ENCODE data around the gene ADCY10.

The ADCY10 gene

GRCh38 chr1:167776151-167776550, 137.8 kb downstream of the ADCY10 start:
- no peak for DNase-seq (ENCODE audit: low spot score)

DNA sequence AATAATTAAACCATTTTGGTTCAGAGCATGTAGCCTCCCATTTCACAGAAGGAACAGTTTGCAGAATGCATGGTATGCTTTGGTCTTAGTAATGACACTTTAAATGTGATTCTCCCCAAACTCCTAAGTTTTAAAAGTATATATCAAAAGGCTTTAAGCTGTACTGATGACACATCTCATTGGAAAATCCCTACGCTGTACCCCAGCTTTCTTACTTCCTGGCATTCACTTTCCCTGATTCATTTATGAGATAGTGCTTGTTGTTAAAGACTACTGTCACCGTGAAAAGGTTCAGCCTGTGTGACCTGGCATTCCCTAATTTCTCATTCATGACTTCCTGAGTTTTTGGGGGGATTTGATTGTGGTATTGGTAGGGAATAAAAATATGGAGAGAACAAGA, 138.8 kb downstream of the ADCY10 start:
- no peak for DNase-seq (ENCODE audit: low spot score)

- no peak for DNase-seq (ENCODE audit: low spot score)
Observed at GRCh38 chr1:167774710-167775109, 139.2 kb downstream of the ADCY10 start.

DNA sequence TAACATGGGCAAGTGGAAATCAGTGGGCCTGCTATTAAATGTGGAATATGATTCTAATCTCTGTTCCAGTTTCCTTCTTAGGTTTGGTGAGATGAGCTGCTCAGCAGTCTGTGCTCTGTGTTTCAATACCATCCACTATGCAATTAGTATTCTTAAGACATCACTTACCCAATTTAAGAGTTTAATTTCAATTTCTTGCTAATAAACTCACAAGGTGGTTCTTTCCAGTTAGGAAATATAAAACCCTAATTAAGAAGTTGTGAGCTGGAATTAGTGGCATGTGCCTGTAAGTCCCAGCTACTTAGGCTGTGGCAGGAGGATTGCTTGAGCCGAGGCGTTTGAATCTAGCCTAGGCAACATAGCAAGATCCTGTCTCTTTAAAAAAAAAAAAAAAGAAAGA, 140.4 kb downstream of the ADCY10 start:
- DNase-seq (ENCODE audit: low spot score): no peak

DNA sequence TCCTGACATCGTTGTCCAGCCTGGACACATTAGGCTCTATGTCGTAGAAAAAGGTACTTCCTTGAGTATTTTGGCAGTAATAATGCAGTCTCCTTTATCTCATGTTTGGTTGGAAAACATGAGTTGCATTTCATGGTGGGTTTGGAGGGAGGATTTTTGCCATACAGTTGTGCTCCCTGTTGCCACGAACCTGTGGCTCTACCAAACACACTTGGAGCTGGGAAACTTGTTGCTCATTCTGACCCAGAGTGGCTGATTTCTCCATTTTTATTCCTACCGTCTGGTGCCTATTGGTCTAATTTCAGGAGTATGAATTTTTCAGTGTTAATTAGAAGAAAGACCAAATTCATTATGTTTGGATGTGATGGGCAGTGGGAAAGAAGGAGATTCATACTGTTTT, 141.5 kb downstream of the ADCY10 start:
- no peak for DNase-seq (ENCODE audit: low spot score)

- DNase-seq (ENCODE audit: low spot score): no peak
Observed at GRCh38 chr1:167770127-167770526, 143.8 kb downstream of the ADCY10 start.

DNA sequence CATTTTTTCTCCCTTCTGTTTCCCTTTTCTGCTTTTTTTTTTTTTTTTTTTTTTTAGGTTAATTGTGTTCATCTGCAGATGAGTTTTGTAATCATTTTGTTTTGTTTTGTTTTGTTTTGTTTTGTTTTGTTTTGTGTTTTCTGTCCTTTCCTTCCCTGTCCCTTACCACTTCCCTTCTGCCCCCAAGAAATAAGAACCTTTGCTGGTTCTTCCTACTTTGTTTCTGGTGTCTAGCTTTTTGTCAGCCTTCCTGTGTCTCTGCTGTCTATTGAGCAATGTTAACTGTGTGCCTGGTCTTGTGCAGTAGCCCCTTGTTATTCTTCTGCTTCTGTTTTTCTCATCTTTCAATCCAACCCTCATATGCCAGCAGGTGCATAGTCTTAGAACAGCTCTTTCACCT, 146.2 kb downstream of the ADCY10 start:
- DNase-seq (ENCODE audit: low spot score): no peak

DNA sequence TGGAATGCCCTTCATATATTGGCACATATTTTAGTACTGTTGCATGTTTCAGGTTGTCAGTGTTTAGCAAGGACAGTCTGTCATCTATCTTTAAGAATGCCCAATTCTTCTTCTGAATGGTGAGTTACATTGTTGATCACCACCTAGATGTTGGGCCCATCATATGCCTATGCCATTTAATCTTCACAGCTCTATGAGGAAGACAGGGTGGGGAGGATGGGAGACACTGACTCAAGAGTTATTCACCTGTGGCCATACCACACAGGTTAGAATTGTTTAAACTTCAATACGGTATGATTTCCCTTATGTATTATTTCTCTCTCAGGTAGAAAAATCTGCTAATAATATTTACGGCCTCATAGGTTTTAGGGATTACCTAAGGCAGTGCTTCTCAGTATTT, 147.4 kb downstream of the ADCY10 start:
- DNase-seq (ENCODE audit: low spot score): no peak

- DNase-seq (ENCODE audit: low spot score): no peak
Observed at GRCh38 chr1:167765496-167765895, 148.4 kb downstream of the ADCY10 start.

DNA sequence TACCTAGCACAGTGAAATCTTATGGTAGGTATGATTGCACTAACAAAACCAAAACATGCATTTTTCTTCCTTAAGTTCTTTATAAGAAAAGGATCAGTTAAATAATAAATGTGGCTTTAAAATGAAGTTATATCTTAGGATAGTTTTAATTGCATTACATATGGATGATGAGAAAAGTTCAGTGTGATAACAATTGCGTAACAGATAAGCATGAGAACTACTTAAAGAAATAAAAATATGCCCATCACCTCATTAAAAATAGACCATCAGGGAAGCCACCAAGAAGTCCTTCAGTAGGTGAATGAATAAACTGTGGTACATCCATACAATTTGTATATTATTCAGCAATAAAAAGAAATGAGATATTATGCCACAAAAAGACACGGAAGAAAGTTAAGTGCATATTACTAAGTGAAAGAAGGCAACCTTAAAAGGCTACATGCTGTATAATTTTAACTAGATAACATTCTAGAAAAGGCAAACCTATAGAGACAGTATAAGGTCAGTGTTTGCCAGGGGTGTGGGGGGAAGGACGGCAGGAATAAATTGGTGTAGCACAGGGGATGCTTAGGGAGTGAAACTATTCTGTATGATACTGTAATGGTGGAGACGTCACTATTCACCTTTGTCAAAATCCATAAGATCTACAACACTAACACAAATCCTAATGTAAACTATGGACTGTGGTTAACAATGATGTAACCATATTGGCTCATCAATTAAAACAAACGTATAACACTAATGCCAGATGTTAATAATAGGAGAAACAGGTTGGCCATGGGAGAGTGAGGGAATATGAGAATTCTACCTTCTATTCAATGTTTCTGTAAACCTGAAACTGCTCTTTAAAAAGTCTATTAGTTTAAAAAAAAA, 149.2 kb downstream of the ADCY10 start:
- DNase-seq (ENCODE audit: low spot score): no peak

DNA sequence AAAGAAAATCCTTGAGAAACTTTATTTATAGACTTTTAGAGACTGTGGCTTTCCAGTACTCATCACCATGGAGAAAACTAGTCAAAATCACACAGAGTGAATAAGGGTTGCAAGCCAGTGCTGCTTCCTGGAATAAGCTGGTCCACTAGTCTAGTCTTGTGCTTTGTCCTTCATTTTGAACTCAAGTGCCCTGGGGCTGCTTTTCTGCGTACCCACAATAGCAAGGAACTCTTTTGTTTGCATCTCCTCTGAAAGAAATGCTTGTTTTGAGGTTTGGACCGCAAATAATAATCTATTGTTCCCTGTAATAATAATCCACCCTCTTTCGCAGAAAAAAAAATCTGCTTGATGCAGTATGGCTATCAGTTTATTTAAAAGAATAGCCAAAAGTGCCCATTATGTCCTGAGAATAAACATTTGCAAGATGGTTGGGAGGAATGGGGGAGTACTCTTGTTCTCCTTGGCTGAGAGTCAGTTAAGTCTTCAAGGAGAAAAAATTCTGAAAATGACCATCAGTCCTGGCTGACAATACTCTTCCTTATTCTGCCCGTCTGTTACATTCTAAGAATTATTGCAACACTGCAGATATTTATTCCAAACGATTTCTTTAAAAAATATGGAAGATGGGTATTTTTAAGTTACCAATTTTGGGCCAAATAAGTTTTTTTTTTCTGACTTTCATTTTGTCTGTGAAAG, 150.3 kb downstream of the ADCY10 start:
- DNase-seq (ENCODE audit: low spot score): no peak

GRCh38 chr1:167762061-167762746, 151.7 kb downstream of the ADCY10 start:
- DNase-seq (ENCODE audit: low spot score): peak; percentile 7

- DNase-seq (ENCODE audit: low spot score): no peak
Observed at GRCh38 chr1:167761400-167761799, 152.5 kb downstream of the ADCY10 start.
